ENCODE results near the gene NOXO1. TPM values are rescaled to one million over a fixed set of nuclear protein-coding genes. Genes with fewer than 3 reads are reported as not detected.

NOXO1 gene
- total and polyA plus RNA-seq, 2 donors (not counting 3 experiments of a cell fraction or from before 2014, with no cell fraction given) = 0.37 to 0.60 TPM

DNA sequence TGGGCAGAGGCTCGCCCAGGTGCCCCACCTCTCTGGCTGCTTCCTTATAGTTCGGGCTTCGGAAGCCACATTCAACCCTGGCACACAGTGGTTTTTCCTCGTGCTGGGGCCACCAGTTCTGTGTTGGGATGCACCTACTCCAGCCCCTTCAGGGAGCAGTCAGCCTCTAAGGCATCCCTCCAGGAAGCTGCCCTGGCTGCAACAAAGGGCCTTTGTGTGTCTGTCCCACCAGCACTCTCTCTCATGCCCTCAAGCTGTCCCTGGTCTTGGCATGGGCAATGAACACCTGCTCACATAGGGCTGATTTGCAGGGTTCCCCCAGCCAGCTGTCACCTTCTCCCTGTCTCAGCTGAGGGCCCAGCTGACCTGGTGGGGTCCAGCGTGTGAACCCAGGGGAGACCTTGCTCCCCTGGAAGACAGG, 754 bp upstream of the NOXO1 start:
- peaks cover 15% of the 10 kb centered on the region for H3K4me1 ChIP-seq (ENCODE audit: control insufficient read depth, extremely low read depth, insufficient read depth, low read length)
- DNase-seq (ENCODE audit: low read depth, low spot score) = no peak
- H3K4me2 ChIP-seq (ENCODE audit: insufficient read depth, low read length) = no peak overlapping the region
- ChIA-PET CTCF (interaction anchor here (5.0 kb wide), 1 partner anchor 159 kb away, joined by 21 read pairs; no protein-coding TSS in a partner anchor), POLR2A (interaction anchor here (1.5 kb wide), 1 partner anchor 17 kb away, joined by 5 read pairs; the partner anchor contains the start of gene RPS2)
- H3K79me2 ChIP-seq (ENCODE audit: control insufficient read depth, insufficient read depth, low read length) = peaks cover 5% of the 10 kb centered on the region
- H4K20me1 ChIP-seq (replicated peaks; ENCODE audit: control insufficient read depth, extremely low read depth, insufficient read depth, low read length) = no peaks in the 10 kb centered on the region
- TF ChIP-seq, protein P1, sequence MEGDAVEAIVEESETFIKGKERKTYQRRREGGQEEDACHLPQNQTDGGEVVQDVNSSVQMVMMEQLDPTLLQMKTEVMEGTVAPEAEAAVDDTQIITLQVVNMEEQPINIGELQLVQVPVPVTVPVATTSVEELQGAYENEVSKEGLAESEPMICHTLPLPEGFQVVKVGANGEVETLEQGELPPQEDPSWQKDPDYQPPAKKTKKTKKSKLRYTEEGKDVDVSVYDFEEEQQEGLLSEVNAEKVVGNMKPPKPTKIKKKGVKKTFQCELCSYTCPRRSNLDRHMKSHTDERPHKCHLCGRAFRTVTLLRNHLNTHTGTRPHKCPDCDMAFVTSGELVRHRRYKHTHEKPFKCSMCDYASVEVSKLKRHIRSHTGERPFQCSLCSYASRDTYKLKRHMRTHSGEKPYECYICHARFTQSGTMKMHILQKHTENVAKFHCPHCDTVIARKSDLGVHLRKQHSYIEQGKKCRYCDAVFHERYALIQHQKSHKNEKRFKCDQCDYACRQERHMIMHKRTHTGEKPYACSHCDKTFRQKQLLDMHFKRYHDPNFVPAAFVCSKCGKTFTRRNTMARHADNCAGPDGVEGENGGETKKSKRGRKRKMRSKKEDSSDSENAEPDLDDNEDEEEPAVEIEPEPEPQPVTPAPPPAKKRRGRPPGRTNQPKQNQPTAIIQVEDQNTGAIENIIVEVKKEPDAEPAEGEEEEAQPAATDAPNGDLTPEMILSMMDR (IDR thresholded peaks at IDR 0.05; ENCODE audit: extremely low read depth in 1 of 2, insufficient read depth in 1 of 2, low read depth in 1 of 2, low read length in 2 of 2) = no peak
- TF ChIP-seq FOS (IDR thresholded peaks at IDR 0.05; ENCODE audit: borderline replicate concordance, insufficient read depth, low read length) = no peak
- TF ChIP-seq POLR2AphosphoS5 (IDR thresholded peaks at IDR 0.05; ENCODE audit: insufficient read depth, low read depth, low read length) = no peak
- TF ChIP-seq POLR2A (IDR thresholded peaks at IDR 0.05; ENCODE audit: low read depth, low read length) = no peak
- no peak for TF ChIP-seq EZH2 (IDR thresholded peaks at IDR 0.05; ENCODE audit: borderline replicate concordance, low read depth, low read length, severe bottlenecking)
- TF ChIP-seq MYC (IDR thresholded peaks at IDR 0.05; ENCODE audit: low read depth, low read length) = no peak
- TF ChIP-seq GATA2 (IDR thresholded peaks at IDR 0.05; ENCODE audit: insufficient read depth, insufficient read length, low read depth, low read length) = no peak
- TF ChIP-seq, protein P2, sequence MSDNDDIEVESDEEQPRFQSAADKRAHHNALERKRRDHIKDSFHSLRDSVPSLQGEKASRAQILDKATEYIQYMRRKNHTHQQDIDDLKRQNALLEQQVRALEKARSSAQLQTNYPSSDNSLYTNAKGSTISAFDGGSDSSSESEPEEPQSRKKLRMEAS (IDR thresholded peaks at IDR 0.05; ENCODE audit: insufficient read depth, insufficient read length) = no peak
- no peak for TF ChIP-seq JUN (IDR thresholded peaks at IDR 0.05; ENCODE audit: borderline replicate concordance, insufficient read depth, insufficient read length, low read depth)
- H2AFZ ChIP-seq (ENCODE audit: low read depth, low read length) = no peak overlapping the region
- dilution Hi-C loops (cut with MboI; ENCODE audit: extremely low pct_ligation_motif_present, low sequenced_read_pairs) = no loop called here
- peaks cover 35 to 41% of the 10 kb centered on the region in 2 experiments for H3K27me3 ChIP-seq (ENCODE audit: control insufficient read depth in 2 of 2, insufficient read depth in 2 of 2, low read length in 2 of 2)
- BruUV-seq (replicated peaks) = no TSS peak
- intact Hi-C loops (cut with micrococcal nuclease) = no loop called here
- H3K36me3 ChIP-seq (ENCODE audit: control insufficient read depth in 2 of 2, extremely low read depth in 1 of 2, insufficient read depth in 2 of 2, low read length in 2 of 2) = peaks cover 0 to 18% of the 10 kb centered on the region in 2 experiments
- H3K9me1 ChIP-seq (replicated peaks; ENCODE audit: control insufficient read depth, extremely low read depth, insufficient read depth, low read length) = no peaks in the 10 kb centered on the region
- FAIRE-seq = no peak
- no peaks in the 10 kb centered on the region for H3K9me3 ChIP-seq (replicated peaks; ENCODE audit: control insufficient read depth, insufficient read depth, low read length)
- H3K9ac ChIP-seq (replicated peaks; ENCODE audit: extremely low read depth, insufficient read depth, low read length) = no peak overlapping the region
- no peak overlapping the region for H3K4me3 ChIP-seq (replicated peaks in 1 of 3; ENCODE audit: insufficient read depth in 1 of 3, low read depth in 1 of 3, low read length in 3 of 3)
- no peak overlapping the region for H3K27ac ChIP-seq (ENCODE audit: insufficient read depth, low read depth, low read length)

Data from endothelial cell of umbilical vein (primary cell).